ENCODE data around the gene RIMBP3C. TPM values are rescaled to one million over a fixed set of nuclear protein-coding genes. Genes with fewer than 3 reads are reported as not detected.

RIMBP3C gene
- total RNA-seq, 4 donors from 2014 or later, result under 0.01 to 0.59 (median 0.25) TPM

GRCh38 chr22:21593406-21594232 lies 42.4 kb upstream of the RIMBP3C start:
- Histone ChIP-seq H3K36me3 (peaks cover 3 to 53% (median 6%) of the 10 kb centered on the region in 3 donors), H3K9me3 (no peaks in the 10 kb centered on the region), H3K4me3 (no peak overlapping the region), H3K27me3 (no peaks in the 10 kb centered on the region), H3K4me1 (peaks cover 0 to 52% (median 16%) of the 10 kb centered on the region in 4 donors), H3K27ac (no peak overlapping the region)
- no peak for TF ChIP-seq EP300 (IDR thresholded peaks at IDR 0.05)
- TF ChIP-seq CTCF (IDR thresholded peaks at IDR 0.05), result peak in 1 of 5 experiments; percentile 5
- DNase-seq (ENCODE audit: low spot score in 2 of 2), result no peak
- 77 to 80% methylated on average over 11 of the region's 11 CpGs for WGBS, 2 donors

GRCh38 chr22:21592422-21592821 lies 41.2 kb upstream of the RIMBP3C start:
- WGBS, 2 donors, result 80 to 91% methylated on average over 3 of the region's 3 CpGs
- H3K36me3 ChIP-seq, result peaks cover 3 to 51% (median 6%) of the 10 kb centered on the region in 3 donors
- H3K27ac ChIP-seq, result no peak overlapping the region
- no peak for TF ChIP-seq CTCF (IDR thresholded peaks at IDR 0.05)
- TF ChIP-seq EP300 (IDR thresholded peaks at IDR 0.05), result no peak
- no peak for TF ChIP-seq POLR2A (IDR thresholded peaks at IDR 0.05)
- no peaks in the 10 kb centered on the region for H3K9me3 ChIP-seq
- no peak overlapping the region for H3K4me3 ChIP-seq
- H3K27me3 ChIP-seq, result no peaks in the 10 kb centered on the region
- DNase-seq (ENCODE audit: low spot score in 2 of 2), result no peak
- H3K4me1 ChIP-seq, result peaks cover 0 to 64% (median 27%) of the 10 kb centered on the region in 4 donors

GRCh38 chr22:21591695-21592094 lies 40.4 kb upstream of the RIMBP3C start:
- Histone ChIP-seq H3K36me3 (peaks cover 2 to 44% (median 3%) of the 10 kb centered on the region in 3 donors), H3K4me3 (no peak overlapping the region), H3K27me3 (no peaks in the 10 kb centered on the region), H3K9me3 (no peaks in the 10 kb centered on the region), H3K27ac (no peak overlapping the region), H3K4me1 (peaks cover 0 to 70% (median 30%) of the 10 kb centered on the region in 4 donors)
- TF ChIP-seq CTCF (IDR thresholded peaks at IDR 0.05), result no peak
- no peak for TF ChIP-seq POLR2A (IDR thresholded peaks at IDR 0.05)
- TF ChIP-seq EP300 (IDR thresholded peaks at IDR 0.05), result no peak
- 73 to 75% methylated on average over 9 of the region's 9 CpGs for WGBS, 2 donors
- DNase-seq (ENCODE audit: low spot score in 2 of 2), result no peak

- Histone ChIP-seq H3K27me3 (no peaks in the 10 kb centered on the region), H3K4me1 (peaks cover 0 to 72% (median 30%) of the 10 kb centered on the region in 4 donors), H3K36me3 (peaks cover 0 to 37% (median 3%) of the 10 kb centered on the region in 3 donors), H3K9me3 (no peaks in the 10 kb centered on the region), H3K4me3 (no peak overlapping the region), H3K27ac (no peak overlapping the region)
- DNase-seq (ENCODE audit: low spot score in 2 of 2), result no peak
- no peak for TF ChIP-seq POLR2A (IDR thresholded peaks at IDR 0.05)
- no peak for TF ChIP-seq EP300 (IDR thresholded peaks at IDR 0.05)
- TF ChIP-seq CTCF (IDR thresholded peaks at IDR 0.05), result no peak
- WGBS, 2 donors, result 77% methylated on average over 6 to 9 of the region's 9 CpGs
Observed at GRCh38 chr22:21590809-21591641, 39.8 kb upstream of the RIMBP3C start.
